Hypothalamus (tissue), 51 donors: ENCODE data around the gene KRT38.
"Not testable (repeated sequence)": the region's sequence is repeated elsewhere in the genome, so short reads cannot be mapped to it uniquely, and the experiment has no call there.

ENCODE experiments used
- DNase-seq, 51 donors: peaks; one replicate each; lab custom pipeline; 2025; lab: John Stamatoyannopoulos, UW

KRT38 gene

DNA sequence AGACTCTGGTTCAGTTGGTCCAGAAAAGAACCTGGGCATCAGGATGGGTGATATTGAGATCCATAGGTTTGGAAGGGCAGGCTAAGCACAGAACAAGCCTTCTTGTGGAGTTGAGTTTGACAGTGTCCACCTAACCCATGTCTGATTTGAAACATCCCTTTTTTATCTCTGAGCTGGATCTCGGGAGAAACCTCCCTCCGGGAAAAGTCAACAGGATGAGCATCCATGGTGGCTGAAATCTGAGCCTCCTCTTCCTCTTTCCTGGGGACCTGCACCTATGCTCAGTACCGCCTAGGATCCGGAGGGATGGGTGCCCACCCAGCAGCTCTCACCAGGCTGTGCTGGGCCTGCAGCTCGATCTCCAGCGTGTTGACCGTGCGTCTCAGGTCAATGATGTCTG lies 23.0 kb upstream of the KRT38 start:
- no peak for DNase-seq

DNA sequence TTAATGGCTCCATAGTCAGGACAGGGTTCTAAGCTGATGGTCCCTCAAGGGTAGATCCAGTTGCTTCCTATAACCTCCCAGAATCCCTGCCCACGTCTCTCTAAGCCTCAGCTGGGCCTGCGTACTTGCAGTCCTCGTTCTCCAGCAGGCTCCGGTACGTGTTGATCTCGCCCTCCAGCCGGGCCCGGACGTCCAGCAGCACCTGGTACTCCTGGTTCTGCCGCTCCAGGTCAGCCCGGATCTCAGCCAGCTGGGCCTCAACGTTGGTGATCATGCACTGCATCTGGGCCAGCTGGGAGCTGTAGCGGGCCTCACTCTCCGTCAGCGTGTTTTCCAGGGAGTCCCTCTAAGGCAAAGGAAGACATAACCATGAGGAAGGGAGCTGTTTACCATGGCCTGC lies 21.9 kb upstream of the KRT38 start:
- no peak for DNase-seq

DNA sequence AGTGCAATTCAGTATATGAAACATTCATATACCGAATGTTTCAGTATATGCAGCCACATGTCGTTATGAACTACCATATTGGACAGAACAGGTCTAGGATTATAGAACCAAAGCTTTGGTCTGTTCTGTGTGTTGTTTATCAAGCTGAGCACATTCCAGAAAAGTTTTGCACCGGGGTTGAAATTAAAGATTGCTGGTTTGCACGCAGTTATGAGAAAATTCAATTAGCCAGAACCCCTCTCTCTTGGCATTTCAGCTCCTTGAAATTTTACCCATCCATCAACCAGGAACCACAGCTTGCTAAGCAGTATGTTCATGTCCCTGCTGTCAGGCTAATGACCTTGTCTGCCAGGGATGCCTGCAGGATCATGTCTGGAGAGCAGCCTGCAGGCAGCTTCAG lies 16.9 kb upstream of the KRT38 start:
- no peak for DNase-seq

DNA sequence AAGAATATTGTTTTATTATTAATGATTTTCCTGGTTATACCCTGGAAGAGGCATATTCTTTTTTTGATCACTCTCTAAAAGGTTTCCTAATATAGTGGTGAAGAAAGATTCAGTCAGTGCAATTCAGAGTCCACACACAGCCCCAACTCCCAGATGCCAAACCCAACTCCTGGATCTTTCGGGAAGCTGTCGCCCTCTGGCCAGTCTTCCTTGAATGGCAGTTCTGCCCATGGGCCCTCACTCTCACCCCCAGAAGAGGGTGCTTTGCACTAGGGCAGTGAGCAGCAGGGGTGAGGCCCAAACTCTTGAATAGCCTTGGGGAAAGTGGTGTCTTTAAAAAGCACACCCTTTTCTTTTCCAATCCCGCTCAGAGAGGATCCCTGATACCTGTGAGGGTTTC lies 15.4 kb upstream of the KRT38 start:
- no peak for DNase-seq

DNA sequence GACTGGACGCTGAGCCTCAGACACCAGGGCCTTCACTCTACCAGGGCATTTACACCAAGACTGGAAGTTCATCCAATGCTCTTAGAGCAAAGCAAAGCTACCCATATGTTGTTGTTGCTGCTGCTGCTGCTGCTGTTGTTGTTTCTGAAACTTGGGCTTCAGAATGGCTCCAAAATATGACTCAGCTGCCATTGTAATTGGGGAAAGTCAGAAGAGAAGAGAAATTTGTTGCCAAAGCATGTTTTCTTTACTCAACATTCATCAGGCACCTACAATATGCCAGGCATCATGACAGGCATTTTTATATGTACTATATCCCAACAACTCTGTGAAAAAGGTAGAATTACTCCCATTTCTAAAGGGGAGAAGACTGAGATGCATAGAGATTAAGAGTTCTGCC lies 14.5 kb upstream of the KRT38 start:
- DNase-seq: no peak

DNA sequence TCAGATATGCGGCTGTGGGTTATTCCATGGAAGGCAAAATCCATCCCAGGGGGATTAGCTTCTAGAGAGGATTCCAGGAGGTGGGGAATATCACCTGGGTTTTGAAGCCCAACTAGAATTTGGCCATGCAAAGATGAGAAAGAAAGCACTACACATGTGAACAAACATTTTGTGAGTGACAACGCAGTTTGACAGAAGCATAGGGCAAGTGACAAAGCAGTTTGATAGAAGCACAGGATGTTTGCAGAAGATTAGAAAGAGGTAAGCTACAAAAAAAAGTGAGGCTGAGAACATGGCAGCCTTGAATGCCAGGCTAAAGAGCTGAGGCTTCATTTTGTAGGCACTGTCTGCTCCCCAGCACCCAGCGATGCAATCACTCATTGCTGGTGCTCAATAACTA lies 12.3 kb upstream of the KRT38 start:
- no peak for DNase-seq

DNA sequence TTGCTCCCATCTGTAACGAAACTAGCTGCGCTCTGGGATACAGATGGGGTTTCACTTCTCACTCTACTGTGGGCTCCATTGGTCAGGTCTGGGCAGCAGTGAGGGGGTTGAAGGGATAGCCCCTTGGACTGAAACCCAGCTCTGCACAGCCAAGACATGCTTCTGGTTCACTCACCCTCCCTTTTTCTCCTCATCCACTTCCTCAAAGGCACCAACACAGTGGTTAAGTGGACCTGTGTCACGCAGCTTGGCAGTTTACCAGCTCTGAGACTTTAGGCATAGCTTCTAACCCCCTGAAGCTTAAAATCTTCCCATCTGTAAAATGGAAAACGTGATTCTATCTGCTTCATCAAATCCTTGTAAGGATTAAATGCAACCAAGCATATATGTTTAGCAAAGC lies 11.5 kb upstream of the KRT38 start:
- DNase-seq: no peak

DNA sequence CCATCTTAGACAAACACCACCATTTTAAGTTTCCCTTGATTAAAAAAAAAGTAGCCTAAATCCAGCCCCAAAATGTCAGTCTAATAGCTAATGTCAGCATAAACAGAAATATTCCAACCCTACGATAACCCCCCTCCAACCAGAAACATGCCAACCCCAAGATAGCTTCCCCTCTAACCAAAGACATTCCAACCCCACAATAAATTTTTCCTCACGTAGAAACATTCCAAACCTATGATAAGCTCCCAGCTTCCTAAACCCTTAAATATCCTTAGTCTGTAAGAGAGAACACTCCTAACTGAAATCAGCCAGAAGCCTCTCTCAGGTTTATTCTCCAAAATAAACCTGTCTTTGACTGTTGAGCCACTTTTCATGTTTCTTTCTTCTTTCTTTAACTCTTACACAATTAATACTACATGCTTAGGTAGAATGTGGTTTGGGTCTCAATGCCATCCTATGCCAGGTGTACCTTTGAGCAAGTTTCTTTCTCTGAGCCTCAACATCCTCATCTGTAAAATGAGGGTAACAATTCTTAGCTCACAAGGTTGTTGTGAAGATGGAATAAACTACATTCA lies 10.5 kb upstream of the KRT38 start:
- no peak for DNase-seq

DNA sequence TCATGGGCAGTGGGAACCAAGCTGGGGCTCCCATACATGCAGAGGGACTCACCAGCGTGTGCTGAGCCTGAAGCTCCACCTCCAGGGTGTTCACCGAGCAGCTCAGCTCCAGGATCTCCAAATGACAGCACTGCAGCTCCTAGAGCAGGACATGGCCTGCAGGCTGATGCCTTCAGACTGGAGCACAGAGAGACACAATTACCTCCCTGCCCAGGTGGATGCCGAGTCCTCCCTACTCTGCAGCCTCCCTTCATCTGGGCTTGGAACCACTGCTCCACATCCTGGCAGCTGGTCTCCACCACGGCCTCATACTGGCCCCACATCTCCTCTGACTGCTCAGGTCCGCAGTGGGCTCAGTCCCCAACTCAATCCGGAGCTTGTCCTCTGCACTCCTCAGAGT lies 8.2 kb upstream of the KRT38 start:
- DNase-seq: no peak

DNA sequence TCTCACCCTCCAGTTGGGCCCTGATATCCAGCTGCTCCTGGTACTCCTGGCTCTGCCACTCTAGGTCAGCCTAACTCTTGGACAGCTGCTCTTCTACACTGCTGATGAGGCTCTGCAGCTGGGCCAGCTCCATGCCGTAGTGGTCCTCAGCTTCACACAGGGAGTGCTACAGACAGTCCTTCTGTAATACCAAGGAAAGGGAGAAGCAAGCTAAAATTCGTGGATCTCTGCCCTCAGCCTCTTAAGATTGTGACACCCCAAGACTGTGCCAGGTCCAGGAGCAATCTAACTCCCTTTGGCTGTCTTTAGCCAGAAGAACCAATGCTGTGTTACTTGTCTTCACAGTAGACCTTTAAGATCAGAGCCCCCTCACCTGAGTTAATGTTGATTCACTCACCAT lies 7.7 kb upstream of the KRT38 start:
- DNase-seq: no peak

DNA sequence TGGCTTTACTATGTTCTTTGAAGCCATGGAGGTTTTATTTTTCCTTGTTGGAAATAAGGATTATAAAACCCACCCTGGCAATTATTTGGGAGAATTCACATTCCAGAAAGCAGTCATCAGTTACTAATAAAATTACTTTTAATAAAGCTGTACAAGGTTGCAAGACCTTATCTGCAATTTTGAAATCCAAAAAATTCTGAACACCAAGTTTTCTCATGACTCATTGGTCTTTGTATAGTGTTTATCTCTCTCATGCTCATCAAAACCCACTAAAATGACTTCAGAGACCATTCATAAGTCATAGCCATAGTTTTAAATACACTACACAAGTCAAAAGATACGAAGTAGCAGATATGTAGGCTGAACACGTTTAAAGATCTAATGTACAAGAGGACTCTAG lies 6.0 kb upstream of the KRT38 start:
- DNase-seq: no peak

DNA sequence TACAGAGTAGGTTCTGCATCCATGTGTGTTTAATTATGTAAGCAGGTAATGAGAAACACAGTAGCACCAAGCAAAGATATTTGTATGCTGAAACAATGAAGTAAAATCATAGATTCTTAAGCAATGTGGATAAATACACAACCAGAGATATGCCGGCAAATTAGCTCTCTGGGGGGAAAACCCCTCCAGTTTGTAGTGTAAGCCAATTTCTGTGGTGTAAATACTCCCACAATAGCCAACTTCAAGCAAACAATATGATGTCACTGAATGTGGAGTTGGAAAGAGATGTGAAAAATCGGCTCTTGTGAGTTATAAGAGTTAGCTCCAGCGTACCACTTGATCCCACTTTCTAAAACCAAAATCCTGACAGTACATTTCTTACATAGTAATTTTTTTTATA lies 3.9 kb upstream of the KRT38 start:
- no peak for DNase-seq

DNA sequence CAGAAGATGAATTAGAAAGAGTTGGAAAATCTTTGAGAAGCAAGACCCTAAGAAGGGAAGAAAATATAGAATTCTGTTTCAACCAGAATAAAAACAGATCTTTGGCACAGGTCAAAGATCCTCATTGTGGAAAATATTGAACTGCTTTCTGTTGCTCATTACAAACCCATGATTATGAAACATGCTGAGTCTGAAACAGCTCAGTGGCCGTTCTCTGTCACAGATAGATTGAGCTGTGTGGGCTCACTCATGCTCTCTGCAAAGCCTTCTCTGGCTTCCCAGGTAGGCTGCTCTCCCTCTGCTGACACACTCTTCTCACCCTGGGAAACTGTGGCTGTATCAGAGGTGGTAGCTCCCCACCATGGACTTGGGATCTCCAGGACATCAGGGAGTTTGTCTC lies 3.4 kb upstream of the KRT38 start:
- no peak for DNase-seq

DNA sequence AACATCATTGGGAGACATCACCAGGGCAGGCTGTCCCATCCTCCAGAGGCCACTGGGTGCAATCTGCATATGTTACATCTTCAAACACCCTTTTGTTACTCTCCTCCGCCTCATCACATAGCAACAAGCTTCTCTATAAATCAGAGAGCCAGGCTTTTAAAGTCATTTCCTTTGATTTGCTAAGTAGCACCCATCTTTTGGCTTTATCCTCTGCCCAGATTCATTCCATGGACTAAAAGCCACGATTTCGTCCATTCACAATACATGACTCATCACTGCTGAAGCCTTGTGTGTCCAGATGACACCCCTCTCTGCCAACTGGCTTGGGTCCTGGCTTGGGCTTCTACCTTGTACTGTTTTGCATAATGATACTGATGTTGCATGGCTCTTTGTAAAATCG lies 2.0 kb upstream of the KRT38 start:
- DNase-seq: no peak

DNA sequence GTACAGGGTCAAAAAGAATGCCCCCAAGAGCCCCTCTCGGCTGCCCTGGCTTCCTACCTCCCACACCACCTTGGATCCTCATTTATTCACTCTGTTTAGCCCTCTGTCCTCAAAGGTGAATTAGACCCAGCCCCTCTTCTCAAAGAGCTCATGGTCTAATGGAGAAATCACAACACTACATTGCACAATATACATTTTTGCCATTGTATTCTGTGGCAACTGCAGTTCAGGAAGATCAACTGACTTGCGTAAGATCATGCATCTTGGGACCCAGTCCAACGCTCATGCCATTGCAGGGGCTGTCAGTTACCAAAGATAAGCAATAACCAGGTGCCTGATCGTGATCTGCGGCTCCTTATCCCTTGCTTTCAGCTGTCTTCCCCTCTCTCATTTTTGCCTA lies 1.4 kb downstream of the KRT38 start:
- DNase-seq: no peak

DNA sequence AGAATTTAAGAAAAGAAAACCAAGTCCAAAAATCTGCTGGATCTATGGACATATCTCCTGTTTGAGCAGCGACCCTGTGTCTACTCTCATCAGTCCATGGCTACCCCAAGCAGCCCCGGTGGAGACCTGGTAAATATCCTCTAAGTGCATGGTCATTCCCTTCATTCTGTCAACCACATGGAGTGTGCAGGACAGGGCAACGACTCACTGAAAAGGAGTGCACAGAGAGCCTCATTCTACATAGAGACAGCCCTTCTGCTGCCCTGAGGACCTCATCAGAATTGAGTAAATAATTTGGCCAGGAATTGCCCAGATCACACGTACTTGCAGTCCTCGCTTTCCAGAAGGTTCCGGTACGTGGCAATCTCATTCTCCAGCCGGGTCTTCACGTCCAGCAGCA lies 3.0 kb downstream of the KRT38 start:
- peak in 1 of 51 donors; percentile 0 for DNase-seq

DNA sequence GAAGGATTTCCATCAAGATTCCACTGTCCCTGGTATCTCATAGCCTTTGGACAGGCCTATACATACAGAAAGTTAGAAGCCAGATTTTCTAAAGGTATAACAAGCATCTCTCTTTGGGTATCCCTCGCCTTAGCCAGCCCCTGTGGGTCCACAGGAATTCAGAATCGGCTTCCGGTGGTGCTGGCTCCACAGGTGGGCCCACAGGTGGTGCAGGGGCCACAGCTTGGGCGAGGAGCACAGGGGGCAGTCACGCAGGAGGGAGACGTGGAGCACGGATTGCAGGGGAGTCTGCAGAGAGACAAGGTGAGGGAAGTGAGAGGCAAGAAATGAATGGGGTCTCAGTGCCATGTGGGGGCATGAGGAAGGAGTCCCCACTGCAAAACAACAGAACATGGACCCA lies 3.5 kb downstream of the KRT38 start:
- DNase-seq: no peak

DNA sequence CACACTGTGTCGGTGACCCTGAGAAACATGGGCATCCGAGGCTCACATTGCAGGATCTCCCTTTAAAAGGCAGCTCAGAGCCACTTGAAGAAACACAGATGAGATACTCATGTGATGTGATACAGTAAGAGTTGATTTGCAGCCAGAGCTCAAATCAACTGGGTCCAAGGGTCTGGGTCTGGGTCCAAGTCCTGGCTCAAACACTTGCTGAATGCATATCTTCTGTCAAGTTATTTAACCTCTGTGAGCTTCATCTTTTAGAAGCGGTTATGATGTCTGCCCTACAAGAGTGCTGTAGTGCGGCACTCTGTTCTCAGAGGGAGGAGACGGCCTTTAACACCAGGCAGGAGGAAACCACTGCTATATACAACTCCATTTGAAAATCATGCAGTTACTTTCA lies 6.4 kb downstream of the KRT38 start:
- no peak for DNase-seq

DNA sequence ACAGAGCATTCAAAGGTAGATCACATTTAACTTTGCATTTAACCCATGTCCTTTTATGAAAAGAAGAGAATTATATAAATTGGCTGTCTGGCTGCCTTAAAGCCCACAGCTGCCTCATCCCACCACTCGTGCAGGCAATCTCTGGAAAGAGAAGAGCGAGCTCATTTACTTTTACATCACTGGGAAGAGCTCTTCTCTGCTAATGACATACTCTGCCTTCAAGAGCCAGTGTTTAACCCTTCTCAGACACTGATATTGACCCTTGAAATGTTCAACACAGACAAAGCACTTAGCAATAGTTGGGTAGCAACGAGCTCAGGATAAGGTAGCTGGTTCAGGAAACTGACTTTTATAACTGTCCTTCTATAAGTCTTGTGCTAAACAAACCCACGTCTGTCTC lies 6.8 kb downstream of the KRT38 start:
- no peak for DNase-seq

DNA sequence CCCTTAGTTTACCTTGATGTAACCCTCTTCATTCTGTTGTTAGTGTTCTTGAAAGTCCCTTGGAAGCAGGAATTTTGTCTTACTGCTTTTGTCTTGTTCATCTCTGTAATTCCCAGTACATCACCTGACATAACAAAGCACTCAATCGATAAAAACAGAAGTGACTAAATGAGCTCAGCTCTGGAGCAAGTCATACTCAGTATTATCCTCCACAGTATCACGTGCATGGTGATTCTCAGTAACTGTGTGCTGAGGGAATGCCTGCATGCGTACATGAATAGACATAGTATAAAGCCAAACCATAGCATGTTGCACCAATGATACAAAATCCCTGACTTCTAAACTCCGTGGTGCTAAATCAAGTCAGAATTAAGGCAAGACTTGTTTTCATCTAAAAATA lies 7.2 kb downstream of the KRT38 start:
- DNase-seq: no peak

DNA sequence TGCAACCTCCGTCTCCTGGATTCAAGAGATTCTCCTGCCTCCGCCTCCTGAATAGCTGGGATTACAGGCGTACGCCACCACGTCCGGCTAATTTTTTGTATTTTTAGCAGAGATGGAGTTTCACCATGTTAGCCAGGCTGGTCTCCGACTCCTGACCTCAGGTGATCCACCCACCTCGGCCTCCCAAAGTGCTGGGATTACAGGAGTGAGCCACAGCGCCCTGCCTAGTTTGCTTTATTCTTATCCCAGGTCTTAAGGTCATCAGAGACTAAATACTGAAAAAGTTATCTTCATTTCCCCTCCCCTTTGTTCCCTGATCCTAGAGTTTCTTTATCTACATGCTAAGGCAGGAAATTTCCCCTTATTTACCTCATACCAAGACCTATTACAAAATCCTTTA lies 10.4 kb downstream of the KRT38 start:
- DNase-seq: not testable (repeated sequence)

DNA sequence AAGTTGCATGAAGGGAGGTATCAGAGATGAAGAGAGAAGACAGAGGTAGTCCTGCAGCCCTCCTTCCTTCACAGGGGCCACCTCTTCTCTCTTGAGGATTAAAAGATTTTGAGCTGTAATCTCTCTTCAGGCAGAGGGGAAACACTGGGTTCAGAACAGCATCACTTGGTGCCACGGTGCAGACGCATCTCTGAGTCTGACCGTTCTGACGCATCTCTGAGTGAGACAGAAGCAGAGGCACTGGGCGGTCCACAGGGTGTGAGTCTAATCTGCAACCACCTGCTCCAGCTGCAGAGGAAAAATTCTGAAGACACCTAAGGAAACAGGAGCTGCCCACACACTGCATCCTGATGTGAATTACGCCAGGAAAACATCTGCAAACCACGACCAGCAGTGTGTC lies 11.1 kb downstream of the KRT38 start:
- DNase-seq: no peak

DNA sequence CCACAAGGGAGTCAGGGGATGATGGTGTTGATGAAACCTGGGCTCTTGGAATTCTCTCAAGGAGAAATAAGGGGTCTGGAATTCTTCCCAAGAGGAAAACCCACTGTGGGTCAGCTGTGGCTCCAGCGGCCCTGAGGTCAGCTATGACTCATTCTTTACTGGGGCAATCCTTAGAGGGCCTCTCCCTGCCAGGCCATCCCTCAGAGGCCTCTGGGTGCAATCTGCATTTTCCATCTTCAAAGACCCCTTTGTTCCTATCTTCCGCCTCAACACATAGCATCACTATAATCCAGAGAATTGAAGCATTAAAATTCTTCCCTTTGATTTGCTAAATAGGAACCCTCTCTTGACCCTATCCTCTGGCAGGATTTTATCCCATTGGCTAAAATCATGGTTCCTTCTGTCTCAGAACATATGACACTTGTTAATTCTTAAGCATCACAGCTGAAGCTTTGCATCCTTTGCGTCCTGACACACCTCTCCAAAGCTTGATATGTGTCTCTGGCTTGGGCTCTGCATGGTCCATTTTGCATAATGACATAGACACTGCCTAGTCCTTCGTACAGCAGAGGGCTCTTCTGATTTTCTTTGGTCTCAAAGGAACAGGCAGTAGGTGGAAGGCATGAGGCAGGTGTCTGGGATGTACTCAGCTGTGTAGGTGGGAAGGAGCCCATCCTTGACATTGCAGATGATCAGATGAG lies 12.0 kb downstream of the KRT38 start:
- DNase-seq: no peak
